Right lobe of liver (tissue), 4 donors: ENCODE measurements around the gene EXOSC9.

Experiments used
- POLR2A ChIP-seq: fragments of 450-650 bp; IDR thresholded peaks from one replicate; pipeline ENCODE4 v1.6.1; 2017; ENCODE audit warnings: antibody characterized with exemption, mild to moderate bottlenecking
- TF ChIP-seq, protein P1 (sequence below), 4 donors: fragments of 200-600 bp in 3 of 4; fragments of 450-650 bp in 1 of 4; IDR thresholded peaks; one replicate each; pipeline versions ENCODE4 v1.5.1 to v1.8.0; 2016 to 2022; ENCODE audit warnings: antibody characterized with exemption in 4 of 4, mild to moderate bottlenecking in 2 of 4
- donor health status: DM: no; HTN: no; CAD: no.
- donor health status: DM: no; HTN: no; CAD: no.
- donor health status: DM: no; HTN: yes; CAD: no.

DNA sequence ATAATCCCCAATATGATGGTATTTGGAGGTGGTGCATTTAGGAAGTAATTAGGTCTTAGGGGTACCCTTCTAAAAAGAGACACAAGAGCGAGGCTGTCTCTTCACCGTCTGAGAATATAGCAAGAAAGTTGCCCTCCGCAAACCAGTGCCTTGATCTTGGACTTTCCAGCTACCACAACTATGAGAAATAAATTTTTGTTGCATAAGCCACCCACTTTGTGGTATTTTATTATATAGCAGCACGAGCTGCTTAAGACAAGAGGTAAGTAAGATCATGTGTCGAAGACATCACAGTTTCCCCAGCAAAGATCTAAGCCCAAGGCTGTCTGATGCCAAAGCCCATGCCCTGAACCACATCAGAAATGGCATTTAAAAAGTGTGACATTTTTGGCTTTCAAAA lies 9.6 kb upstream of the EXOSC9 start:
- TF ChIP-seq, protein P1, sequence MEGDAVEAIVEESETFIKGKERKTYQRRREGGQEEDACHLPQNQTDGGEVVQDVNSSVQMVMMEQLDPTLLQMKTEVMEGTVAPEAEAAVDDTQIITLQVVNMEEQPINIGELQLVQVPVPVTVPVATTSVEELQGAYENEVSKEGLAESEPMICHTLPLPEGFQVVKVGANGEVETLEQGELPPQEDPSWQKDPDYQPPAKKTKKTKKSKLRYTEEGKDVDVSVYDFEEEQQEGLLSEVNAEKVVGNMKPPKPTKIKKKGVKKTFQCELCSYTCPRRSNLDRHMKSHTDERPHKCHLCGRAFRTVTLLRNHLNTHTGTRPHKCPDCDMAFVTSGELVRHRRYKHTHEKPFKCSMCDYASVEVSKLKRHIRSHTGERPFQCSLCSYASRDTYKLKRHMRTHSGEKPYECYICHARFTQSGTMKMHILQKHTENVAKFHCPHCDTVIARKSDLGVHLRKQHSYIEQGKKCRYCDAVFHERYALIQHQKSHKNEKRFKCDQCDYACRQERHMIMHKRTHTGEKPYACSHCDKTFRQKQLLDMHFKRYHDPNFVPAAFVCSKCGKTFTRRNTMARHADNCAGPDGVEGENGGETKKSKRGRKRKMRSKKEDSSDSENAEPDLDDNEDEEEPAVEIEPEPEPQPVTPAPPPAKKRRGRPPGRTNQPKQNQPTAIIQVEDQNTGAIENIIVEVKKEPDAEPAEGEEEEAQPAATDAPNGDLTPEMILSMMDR (IDR thresholded peaks at IDR 0.05): no peak
- TF ChIP-seq POLR2A: no peak
